ENCODE data around the gene RPS21. TPM values are rescaled to one million over a fixed set of nuclear protein-coding genes. Genes with fewer than 3 reads are reported as not detected.
A peak's percentile ranks its signal among the peaks of the same experiment; 100 is the strongest.

Gene RPS21
- total and polyA plus RNA-seq, 2 of the 13 experiments (the other 11 are each of a cell fraction or from before 2014, with no cell fraction given) = 2,647 to 11,063 TPM

DNA sequence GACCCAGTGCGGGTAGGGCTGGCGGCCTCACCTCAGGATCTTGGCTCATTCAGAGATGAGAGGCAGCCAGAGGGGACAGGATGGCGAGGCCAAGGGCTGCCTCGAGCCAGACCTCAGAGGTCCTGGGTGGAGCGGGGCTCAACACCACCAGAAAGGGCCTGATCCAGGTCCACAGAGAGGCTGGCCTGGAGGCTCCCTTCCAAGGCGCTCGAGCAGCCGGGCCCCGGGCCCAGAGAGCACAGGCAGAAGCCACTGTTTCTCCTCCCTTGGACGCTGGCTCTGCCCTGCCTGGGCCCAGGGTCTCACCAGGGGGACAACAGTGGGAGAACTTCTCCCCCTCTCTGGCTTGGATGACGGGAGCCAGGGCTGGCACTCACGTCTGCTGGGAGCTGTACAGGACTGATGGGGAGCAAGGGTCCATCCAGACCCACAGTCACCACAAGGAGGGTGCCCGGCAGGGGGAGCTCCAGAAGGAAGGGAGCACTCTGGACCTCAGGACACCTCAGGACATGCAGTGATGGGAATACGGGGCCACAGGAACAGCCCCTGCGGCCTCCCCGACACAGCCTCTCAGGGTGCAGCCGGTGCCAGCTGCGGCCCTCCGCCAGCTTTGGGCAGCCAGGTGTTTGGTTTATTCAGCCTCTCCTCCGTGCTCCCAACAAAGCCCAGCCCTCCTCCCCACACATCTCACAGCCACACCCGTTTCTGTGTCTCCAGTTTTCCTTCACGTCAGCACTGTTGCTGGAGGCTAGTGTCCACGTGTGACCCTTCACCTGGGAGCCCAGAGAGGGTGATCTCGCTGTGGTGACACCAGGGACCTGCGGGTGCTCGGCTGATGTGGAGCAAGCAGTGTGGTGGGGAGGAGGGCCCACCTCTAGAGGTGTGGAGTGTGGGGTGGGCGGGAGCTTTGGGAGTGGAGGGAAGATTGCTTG, 8.7 kb downstream of the RPS21 start (continued):
- TF ChIP-seq, protein P1, sequence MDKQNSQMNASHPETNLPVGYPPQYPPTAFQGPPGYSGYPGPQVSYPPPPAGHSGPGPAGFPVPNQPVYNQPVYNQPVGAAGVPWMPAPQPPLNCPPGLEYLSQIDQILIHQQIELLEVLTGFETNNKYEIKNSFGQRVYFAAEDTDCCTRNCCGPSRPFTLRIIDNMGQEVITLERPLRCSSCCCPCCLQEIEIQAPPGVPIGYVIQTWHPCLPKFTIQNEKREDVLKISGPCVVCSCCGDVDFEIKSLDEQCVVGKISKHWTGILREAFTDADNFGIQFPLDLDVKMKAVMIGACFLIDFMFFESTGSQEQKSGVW (CRISPR knock-in tag; IDR thresholded peaks at IDR 0.05; ENCODE audit: borderline replicate concordance) = no peak
- TF ChIP-seq ZNF614 (CRISPR knock-in tag; IDR thresholded peaks at IDR 0.05; ENCODE audit: borderline replicate concordance) = no peak
- TF ChIP-seq DNMT3B (CRISPR knock-in tag; conservative IDR thresholded peaks at IDR 0.05) = no peak
- TF ChIP-seq RARA (CRISPR knock-in tag; IDR thresholded peaks at IDR 0.05) = no peak
- TF ChIP-seq, protein P2, sequence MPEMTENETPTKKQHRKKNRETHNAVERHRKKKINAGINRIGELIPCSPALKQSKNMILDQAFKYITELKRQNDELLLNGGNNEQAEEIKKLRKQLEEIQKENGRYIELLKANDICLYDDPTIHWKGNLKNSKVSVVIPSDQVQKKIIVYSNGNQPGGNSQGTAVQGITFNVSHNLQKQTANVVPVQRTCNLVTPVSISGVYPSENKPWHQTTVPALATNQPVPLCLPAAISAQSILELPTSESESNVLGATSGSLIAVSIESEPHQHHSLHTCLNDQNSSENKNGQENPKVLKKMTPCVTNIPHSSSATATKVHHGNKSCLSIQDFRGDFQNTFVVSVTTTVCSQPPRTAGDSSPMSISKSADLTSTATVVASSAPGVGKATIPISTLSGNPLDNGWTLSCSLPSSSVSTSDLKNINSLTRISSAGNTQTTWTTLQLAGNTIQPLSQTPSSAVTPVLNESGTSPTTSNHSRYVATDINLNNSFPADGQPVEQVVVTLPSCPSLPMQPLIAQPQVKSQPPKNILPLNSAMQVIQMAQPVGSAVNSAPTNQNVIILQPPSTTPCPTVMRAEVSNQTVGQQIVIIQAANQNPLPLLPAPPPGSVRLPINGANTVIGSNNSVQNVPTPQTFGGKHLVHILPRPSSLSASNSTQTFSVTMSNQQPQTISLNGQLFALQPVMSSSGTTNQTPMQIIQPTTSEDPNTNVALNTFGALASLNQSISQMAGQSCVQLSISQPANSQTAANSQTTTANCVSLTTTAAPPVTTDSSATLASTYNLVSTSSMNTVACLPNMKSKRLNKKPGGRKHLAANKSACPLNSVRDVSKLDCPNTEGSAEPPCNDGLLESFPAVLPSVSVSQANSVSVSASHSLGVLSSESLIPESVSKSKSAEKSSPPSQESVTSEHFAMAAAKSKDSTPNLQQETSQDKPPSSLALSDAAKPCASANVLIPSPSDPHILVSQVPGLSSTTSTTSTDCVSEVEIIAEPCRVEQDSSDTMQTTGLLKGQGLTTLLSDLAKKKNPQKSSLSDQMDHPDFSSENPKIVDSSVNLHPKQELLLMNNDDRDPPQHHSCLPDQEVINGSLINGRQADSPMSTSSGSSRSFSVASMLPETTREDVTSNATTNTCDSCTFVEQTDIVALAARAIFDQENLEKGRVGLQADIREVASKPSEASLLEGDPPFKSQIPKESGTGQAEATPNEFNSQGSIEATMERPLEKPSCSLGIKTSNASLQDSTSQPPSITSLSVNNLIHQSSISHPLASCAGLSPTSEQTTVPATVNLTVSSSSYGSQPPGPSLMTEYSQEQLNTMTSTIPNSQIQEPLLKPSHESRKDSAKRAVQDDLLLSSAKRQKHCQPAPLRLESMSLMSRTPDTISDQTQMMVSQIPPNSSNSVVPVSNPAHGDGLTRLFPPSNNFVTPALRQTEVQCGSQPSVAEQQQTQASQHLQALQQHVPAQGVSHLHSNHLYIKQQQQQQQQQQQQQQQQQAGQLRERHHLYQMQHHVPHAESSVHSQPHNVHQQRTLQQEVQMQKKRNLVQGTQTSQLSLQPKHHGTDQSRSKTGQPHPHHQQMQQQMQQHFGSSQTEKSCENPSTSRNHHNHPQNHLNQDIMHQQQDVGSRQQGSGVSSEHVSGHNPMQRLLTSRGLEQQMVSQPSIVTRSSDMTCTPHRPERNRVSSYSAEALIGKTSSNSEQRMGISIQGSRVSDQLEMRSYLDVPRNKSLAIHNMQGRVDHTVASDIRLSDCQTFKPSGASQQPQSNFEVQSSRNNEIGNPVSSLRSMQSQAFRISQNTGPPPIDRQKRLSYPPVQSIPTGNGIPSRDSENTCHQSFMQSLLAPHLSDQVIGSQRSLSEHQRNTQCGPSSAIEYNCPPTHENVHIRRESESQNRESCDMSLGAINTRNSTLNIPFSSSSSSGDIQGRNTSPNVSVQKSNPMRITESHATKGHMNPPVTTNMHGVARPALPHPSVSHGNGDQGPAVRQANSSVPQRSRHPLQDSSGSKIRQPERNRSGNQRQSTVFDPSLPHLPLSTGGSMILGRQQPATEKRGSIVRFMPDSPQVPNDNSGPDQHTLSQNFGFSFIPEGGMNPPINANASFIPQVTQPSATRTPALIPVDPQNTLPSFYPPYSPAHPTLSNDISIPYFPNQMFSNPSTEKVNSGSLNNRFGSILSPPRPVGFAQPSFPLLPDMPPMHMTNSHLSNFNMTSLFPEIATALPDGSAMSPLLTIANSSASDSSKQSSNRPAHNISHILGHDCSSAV (CRISPR knock-in tag; IDR thresholded peaks at IDR 0.05; ENCODE audit: borderline replicate concordance) = no peak
- TF ChIP-seq ZNF547 (CRISPR knock-in tag; IDR thresholded peaks at IDR 0.05) = no peak
- TF ChIP-seq BHLHE40 (IDR thresholded peaks at IDR 0.05; ENCODE audit: low read length) = no peak
- peak; percentile 37 for TF ChIP-seq AGO1 (IDR thresholded peaks at IDR 0.05; ENCODE audit: low read depth, low read length, poor library complexity, severe bottlenecking)
- no peak for TF ChIP-seq NFATC3 (CRISPR knock-in tag; IDR thresholded peaks at IDR 0.05)

Measured in HepG2 (cell line).